GM19035 (cell line): ENCODE measurements around the gene VAMP5.
"Not testable (repeated sequence)": the region's sequence is repeated elsewhere in the genome, so short reads cannot be mapped to it uniquely, and the experiment has no call there.

Experiments used
- ATAC-seq: cut with Tn5 transposase; IDR thresholded peaks from one replicate; pipeline ENCODE4 v1.9.1; 2021; ENCODE audit not compliant: unreplicated experiment

Gene VAMP5

DNA sequence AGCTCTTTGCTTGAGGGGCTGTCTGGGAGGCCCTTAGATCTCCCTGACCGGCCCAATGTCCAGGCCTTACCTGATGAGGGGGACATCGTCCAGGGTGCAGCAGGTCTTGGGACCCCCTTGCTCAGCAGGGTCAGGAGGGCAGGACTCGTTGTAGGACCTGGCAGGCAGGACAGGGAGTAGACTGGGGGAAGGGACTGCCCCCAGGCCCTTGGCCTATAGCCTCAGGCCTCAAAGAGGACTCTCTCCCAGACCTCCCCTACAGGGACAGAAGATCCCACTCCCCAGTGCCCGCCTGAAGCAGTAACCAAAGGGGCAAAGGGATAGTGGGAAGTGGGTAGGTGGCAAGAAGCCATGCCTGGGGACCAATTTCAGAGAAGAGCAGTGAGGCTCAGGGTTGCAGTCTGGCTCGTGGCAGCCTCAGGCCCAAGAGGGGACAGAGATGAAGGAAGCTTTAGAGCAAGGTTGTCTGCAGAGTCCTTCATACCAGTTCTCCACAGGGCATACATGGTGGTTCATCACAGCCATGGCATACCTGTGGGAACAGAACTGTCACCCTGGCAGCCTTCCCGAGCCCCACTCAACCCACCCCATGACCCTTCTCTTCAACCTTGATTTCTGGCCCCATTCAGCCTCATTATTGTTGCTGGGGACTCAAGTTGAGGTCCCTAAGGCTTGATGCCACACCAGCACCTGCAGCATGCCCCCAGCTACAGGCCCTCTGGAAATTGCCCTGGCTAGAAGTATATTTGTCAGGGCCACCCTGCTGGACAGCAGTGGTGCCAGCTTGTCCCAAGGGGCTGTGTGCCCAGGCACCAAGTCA is 16.9 kb downstream of the VAMP5 start:
- no peak for ATAC-seq

DNA sequence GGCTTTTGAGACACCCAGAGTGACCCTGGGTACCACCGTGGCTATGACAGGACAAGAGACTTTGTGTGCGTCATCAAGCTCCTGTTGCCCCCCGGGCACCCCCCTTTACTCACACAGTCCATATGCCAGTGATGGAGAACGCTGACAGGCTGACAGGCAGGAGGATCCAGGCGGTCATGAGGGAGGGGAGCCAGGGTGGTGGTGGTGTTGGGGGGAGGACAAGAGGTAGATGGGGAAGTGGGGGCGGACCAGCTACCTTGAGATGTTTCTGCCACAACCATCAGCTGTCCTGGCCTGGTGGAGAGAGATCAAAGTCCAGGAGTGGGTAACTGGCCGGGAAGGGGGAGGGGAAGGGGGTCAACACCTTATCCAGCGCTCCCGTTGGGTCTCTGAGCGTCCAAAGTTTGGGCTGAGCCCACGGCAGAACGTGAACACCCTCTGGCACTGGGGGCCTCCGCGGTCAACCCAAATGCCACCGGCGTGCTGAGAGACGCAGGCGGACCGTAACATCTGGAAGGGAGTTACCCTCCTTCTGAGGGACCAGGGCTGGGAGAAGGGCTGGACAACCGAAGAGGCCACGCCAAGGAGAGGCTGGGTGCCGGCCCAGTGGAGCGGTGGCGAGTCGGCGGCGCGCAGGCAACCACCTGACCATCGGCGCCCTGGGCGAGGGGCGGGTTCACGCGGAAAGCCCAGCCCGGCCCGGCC is 17.7 kb downstream of the VAMP5 start:
- peak; percentile 43 for ATAC-seq

DNA sequence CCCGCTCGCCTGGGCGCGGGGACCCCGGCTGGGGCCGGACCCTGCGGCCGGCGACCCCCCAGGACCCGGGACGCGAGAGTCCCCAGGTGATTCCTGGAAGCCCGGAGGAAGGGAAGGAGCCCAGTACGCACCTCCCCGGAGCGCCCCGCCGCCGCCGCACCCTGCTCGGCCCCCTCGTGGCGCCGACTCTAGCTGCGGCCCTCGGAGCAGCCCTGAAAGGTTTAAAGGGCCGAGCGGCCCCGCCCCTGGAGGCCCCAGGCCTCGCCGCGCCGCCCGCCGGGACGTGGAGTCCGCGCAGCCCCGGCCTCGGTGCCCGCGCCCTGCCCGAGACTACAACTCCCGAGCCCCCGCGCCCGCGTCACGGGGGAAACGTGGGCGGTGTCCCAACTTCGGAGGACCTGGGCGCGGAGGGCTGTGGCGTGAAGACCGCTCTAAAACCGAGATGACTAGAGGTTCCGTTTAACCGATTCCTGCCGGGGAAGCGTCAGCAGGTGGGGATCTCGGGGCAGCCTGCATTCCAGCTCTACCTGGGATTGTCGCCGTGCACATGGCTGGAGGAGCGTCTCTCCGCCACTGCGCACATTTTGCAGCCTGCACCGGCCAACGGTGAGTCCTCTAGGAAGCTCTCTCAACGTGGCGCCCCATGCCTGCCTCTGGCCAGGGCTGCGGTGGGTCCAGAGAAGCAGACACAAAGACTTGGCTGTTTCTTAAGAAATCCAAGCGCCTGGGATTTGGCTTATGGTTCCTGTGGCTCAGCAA is 18.4 kb downstream of the VAMP5 start, which contains the start of gene TMEM150A:
TMEM150A (minus strand) TSS at position 223 of the 759 bp plus-strand sequence. CDS start 750 bp downstream, outside the sequence.
- peak; percentile 95 for ATAC-seq

DNA sequence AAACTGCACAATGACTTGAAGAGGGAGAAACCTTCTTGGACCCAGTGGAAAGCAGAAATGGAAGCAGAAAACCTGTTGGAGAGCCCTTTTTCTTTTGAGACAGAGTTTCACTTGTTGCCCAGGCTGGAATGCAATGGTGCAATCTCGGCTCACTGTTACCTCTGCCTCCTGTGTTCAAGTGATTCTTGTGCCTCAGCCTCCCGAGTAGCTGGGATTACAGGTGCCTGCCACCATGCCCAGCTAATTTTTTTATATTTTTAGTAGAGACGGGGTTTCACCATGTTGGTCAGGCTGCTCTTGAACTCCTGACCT is 19.9 kb downstream of the VAMP5 start:
- not testable (repeated sequence) for ATAC-seq

DNA sequence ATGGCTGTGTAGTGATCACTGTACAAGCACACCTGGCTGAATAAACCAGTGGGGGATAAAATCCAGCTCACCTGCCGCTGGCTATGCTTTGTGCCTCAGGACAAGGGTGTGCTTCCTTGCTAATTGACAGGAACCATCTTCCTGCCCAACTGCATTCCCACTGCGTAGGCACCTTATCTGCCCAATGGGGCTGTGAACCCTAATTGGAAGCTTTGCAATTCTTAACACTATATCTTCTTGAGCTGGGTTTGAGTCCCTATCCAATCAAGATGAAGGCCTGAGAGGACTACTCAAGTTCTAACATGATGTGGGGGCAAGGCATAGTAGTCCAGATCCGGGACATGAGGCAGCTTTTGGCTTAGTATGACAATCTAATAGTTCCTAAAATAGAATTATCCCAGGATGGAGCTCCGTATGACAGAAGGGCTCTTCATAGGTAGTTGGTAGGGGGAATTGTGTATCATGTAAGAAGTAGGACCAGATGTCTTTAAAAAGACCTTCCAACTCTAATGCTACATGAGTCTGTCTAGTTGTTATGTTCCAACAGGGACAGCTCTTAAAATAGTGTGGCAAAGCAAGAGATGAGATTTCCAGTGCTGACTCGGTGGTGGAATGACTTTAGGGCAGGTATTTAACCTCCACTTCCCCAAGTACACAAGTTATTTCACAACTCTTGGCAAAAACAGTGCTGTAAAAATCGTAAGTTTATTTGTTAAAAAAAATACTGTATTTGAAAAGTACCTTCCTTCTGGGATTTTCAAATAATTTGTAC is 20.5 kb downstream of the VAMP5 start:
- no peak for ATAC-seq

DNA sequence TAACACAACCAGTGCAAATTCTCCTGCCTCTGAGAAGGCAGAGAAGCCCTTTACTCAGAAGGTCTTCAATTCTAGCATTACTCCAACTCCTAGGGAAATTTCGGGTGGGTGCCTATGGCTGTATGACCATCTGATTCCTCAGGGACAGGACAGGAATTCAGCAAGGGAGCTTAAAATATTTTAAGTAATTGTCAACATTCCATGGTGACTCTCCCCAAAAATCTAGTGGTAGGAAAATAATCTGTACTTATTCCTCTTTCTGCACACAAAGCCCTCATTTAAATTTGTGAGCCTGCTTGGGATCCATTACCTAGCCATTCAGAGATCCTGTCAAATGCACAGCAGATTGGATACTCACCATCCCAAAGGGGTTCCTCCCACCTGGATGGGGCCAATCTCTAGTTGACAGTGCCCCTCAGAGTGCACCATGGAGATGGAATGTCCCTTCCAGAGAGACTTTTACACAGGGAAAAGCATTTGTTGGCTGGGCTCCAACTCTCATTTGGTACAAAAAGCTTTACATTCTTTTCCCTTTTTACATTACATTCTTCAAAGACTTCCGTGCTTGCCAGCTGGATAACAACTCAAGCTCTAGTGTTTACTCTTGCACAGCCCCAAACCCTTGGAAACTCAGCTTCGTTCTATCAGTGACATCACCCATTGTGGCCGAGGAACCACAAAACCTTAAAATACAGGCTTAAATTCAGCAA is 21.3 kb downstream of the VAMP5 start:
- ATAC-seq: no peak

DNA sequence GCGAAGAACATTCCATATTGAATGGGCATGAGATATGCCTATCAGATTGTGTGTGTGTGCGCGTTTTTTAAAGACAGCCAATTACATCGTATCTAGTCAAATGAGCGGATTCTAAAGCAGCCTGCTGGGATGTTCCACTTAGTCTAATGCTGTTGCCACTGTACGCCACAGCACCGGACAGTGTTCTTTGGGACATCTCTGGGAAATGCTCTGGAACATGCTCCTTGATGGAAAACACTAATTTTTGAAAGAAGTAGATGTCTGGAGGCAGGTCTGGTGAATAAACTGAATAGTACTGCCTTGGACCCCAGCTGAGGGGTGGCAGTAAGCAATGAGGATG is 21.9 kb downstream of the VAMP5 start:
- no peak for ATAC-seq

DNA sequence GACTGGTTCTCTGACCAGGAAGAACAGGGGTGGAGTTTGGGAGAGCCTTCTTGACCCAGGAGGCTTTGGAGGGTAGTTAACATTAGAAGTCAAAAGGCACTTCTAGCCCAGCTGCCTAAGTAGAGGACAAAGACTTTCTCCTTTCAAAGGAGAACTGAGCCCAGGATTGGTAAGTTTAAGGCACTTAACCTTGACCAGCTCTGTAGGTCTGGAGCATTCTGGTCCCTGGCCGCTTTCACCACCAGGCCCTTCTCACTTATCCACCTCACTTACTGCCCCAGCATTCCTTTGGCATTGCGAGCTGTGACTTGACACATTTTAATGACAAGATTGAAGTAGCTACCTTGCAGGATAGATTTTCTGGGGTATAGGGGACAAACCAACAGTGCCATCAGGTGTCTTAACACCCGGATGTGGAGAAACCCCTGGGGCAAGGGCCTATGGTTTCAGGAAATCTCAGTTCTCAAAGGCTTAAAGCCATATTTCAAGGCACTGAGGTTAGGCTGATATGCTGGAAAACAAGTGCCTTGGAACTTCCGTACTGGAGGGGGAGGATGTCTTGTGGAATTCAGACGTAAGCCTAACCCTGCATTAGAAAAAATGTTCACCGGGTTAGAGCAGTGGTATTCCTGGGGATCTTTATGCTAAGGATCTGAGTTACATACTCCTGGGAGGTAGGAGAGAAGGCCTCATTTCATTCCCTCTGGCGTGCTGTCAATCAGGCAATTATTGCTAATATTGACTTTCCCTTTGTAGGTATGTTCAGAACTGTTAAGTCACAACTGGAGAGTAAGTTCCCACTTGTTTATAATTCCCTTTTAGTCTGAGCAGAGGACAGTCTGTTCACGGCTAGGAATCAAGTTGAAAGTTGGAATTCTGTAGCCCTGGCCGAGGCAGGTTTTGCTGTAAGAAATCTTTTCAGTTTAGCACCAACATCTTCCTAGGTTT is 23.3 kb downstream of the VAMP5 start:
- ATAC-seq: no peak

DNA sequence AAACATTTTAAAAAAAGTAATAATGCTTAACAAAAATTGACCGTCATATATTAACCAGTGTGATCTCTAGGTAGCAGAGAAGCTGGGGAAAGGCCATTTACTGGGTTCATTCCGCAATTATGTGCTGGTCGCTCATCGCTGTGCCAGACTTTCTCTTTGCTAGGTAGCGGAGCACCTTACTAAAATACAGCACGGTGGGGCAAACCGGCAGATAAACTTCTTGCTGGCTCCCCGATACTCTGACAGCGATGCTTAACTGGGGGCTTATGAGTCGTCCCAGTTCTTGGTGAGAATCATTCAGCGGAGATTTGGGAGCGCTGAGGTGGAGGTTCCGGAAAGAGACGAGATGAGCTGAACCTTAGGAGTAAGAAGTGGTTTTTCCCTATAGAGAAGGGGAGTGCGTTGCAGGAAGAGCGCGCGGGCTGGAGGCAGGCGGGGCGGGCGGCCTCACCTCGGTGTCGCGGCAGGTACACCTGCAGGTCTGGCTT is 27.0 kb downstream of the VAMP5 start:
- no peak for ATAC-seq

DNA sequence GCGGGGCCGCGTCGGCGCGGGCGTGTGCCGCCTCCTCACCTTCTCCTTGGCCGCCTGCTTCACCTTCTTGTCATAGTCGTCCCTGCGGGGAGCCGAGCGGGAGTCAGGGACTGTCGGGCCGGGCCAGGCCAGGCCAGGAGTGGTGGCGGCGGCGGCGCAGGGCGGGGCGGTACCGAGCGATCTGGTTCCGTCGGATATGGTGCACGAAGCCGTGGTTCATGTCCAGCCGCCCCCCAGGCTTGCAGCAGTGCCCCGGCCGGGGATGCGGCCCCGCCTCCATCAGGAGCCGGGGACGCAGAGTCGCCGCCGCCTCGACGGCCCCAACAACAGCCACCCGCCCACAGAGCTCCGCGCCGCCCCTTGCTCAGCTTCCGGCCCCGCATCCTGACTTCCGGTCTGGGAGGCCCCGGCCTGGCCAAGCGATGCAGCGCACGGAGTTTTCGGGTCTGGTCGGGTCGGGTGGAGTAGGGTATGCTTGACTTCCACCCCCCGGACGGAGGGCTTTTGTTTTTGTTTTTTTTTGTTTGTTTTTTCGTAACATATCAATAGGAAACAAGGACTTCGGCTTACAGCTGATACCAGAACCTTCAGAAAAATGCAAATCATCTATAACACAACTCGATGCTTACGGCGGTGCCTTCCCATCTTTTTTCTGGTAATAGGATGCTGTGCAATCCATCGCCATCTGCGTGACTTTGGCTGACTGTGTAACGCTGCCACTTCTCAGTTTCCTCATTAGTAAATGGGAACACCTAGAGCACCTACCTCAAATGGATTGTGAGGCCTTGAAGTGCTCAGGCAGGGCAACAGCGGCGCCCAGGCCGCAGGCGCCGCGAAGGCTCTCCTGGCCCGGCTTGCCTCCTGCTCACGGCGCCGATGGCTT is 27.7 kb downstream of the VAMP5 start, which contains the start of gene C2orf68:
C2orf68 (minus strand) TSS at position 362 of the 883 bp plus-strand sequence; CDS start at position 280, 82 bp downstream.
- ATAC-seq: peak; percentile 75

DNA sequence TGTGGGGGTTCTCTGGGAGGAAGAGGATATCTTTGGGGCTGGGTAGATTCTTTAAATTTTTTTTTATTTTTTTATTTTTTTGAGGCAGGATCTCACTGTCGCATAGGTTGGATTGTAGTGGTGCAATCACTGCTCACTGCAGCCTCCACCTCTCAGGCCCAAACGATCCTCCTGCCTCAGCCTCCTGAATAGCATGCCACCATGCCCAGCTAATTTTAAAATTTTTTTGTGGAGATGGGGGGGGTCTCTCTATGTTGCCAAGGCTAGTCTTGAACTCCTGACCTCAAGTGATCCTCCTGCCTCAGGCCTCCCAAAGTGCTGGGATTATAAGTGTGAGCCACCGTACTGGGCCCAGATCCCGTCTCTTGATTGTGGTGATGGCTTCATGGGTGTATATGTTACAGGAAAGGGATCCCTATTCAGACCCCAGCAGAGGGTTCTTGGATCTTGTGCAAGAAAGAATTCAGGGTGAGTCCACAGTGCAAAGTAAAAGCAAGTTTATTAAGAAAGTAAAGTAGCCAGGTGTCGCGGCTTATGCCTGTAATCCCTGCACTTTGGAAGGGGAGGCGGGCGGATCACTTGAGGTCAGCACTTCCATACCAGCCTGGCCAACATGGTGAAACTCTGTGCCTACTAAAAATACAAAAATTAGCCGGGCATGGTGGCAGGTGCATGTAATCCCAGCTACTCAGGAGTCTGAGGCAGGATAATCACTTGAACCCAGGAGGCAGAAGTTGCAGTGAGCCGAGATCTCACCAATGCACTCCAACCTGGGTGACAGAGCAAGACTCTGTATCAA is 29.7 kb downstream of the VAMP5 start:
- ATAC-seq: no peak

DNA sequence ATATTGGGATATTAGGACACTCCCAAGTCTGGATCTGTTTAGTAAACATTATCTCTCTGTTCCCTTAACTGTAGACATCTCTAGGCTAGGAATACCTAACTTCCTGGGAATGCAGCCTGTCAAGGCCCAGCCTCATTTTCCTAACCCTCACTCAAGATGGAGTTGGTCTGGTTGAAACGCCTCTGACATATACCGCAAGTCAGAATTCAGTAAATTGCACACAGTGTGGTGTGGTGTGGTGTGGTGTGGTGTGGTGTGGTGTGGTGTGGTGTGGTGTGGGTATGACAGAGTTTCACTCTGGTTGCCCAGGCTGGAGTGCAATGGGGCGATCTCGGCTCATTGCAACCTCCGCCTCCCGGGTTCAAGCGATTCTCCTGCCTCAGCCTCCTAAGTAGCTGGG is 30.5 kb downstream of the VAMP5 start:
- ATAC-seq: not testable (repeated sequence)

DNA sequence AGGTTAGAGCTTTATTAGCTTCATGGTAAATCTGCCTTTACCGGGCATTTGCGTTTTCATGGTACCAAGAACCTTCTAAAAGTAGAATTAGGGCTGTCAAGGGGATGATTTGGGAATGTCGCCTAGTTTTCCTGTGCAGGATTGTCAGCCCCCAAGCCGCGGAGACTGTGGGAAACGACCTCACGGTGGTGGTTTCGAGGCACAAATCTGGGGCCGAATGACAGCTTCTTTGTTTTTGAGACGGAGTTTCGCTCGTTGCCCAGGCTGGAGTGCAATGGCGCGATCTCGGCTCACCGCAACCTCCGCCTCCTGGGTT is 31.1 kb downstream of the VAMP5 start:
- ATAC-seq: no peak

DNA sequence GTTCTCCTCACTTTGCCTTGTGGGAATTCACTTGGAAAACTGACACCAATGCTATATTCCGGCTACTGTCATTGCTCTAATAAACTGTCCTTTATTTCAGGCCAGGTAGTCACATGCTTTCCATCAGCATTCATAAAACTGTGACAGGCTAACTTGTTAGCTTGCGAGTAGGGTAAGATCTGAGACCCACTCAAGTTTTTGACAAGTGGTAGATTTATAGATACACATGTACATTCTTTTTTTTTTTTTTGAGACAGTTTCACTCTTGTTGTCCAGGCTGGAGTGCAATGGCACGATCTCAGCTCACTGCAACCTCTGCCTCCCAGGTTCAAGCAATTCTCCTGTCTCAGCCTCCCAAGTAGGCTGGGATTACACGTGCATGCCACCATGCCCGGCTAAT is 33.5 kb downstream of the VAMP5 start:
- not testable (repeated sequence) for ATAC-seq

DNA sequence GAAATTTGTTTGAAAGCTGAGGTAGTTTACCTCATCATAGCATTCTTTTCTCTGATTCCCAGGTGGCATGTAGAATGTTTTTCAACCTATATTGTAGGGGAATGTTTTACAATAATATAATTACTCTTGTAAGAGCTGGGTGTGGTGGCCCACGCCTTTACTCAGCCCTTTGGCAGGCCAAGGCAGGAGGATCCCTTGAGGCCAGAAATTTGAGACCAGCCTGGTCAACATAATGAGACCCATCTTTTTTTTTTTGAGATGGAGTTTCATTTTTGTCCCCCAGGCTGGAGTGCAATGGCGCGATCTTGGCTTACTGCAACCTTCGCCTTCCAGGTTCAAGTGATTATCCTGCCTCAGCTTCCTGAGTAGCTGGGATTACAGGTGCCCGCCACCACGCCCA is 35.4 kb downstream of the VAMP5 start:
- ATAC-seq: no peak

DNA sequence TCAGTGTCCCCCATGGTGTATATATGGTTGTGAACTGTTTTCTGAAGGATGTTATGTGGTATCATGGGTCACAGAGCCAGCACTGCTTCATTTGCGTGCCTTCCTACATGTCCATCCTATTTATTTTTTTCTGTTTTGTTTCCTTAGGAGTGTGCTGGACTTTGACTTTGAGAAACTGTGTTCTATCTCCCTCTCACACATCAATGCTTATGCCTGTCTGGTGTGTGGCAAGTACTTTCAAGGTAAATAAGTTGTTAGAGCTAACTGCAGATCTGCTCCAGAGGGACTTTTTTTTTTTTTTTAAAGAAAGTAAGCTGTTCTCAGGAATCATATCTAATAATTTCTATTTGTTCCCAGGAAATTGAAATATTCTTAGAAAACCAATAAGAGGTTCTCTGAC is 37.1 kb downstream of the VAMP5 start:
- no peak for ATAC-seq

DNA sequence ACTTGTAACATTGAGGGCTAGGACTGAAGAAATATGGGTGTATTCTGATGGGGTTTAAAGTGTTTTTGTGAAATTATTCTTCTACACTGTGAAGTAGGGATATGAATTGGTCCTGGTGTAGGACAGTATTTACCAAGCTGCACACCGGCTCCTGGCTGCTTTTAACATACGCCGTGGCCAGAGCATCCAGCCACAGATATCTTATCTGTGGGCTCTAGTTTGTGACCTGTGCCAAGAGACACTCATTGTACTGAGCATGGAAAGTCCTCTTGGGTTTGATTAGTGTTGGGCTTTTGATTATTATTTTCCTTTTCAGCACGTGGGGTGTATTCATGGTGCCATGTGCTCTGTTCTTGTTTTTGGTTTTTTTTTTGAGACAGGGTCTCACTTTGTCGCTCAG is 39.8 kb downstream of the VAMP5 start:
- ATAC-seq: no peak
